Osteoblast (primary cell): Measurements from ENCODE around the gene NOTO. TPM values are rescaled to one million over a fixed set of nuclear protein-coding genes. Genes with fewer than 3 reads are reported as not detected.

Experiments
- DNase-seq: peaks from one replicate; pipeline ENCODE4 v3.0.0; 2011; ENCODE audit warnings: low spot score, mixed read lengths; ENCODE audit not compliant: insufficient read length; ENCODE audit errors: missing footprints
- H2AFZ ChIP-seq: 2 replicates; pipeline ENCODE4 v1.6.0; 2011; ENCODE audit warnings: mild to moderate bottlenecking, low read length
- H3K27ac ChIP-seq: 2 replicates; pipeline ENCODE4 v1.5.1; 2011; ENCODE audit warnings: mild to moderate bottlenecking, low read depth, low read length, moderate library complexity
- H3K27me3 ChIP-seq: 2 replicates; pipeline ENCODE4 v1.6.0; 2012; ENCODE audit warnings: mild to moderate bottlenecking, control low read depth, inconsistent platforms, low read length, moderate library complexity; ENCODE audit not compliant: insufficient read depth
- H3K36me3 ChIP-seq: 2 replicates; pipeline ENCODE4 v1.5.1; 2011; ENCODE audit warnings: mild to moderate bottlenecking, low read length, control low read depth, moderate library complexity; ENCODE audit not compliant: insufficient read depth
- H3K4me1 ChIP-seq: 2 replicates; pipeline ENCODE4 v1.5.1; 2011; ENCODE audit warnings: mild to moderate bottlenecking, low read length, control low read depth, moderate library complexity; ENCODE audit not compliant: insufficient read depth
- H3K4me2 ChIP-seq: 2 replicates; pipeline ENCODE4 v1.6.0; 2011; ENCODE audit warnings: mild to moderate bottlenecking, low read length; ENCODE audit not compliant: insufficient read depth
- H3K4me3 ChIP-seq: fragments of 200-600 bp; sonication (generic); 3 replicates; pipeline ENCODE4 v1.5.1; 2012; ENCODE audit warnings: mild to moderate bottlenecking, low read length, inconsistent platforms; ENCODE audit not compliant: insufficient read depth
- H3K79me2 ChIP-seq: 2 replicates; pipeline ENCODE4 v1.6.0; 2012; ENCODE audit warnings: mild to moderate bottlenecking, low read length, control low read depth, inconsistent platforms; ENCODE audit not compliant: insufficient read depth
- H3K9me3 ChIP-seq: 2 replicates; pipeline ENCODE4 v1.5.1; 2011; ENCODE audit warnings: low read depth, low read length, control low read depth
- H4K20me1 ChIP-seq: 2 replicates; pipeline ENCODE4 v1.6.0; 2012; ENCODE audit warnings: mild to moderate bottlenecking, low read length, control low read depth; ENCODE audit not compliant: insufficient read depth
- total RNA-seq: library from RNA; depleted of rRNA; stranded (reverse); fragments of >200 nt; gene quantifications from 2 replicates; pipeline ENCODE4 v1.2.3, GENCODE V29; 2012
- TF ChIP-seq, protein P1 (sequence below): IDR thresholded peaks from 2 replicates; pipeline ENCODE4 v1.5.1; 2011; ENCODE audit warnings: mild to moderate bottlenecking, low read depth, low read length, moderate library complexity; ENCODE audit errors: extremely low read depth

Gene NOTO
- total RNA-seq, 1 donor = not detected

DNA sequence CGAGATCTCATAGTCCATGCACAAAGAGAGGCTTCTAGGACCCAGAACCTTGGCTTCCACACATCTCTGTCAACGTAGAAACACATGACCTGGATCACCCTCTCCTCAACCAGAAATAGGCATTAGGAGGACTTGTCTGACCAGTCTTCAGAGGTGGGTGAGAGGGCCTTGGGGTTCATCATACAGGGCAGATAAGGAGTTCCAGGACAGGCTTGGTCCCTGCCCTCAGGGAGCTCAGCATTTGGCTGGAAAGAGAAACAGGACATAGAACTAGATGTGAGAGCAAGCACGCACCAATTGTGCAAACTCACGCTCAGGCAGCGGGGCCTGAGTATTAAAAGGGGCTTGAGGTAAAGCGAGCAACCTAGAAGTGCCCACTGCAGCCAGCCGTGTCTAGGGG, 28.6 kb upstream of the NOTO start:
- H3K9me3 ChIP-seq = no peaks in the 10 kb centered on the region
- no peak for DNase-seq
- H3K4me2 ChIP-seq = no peak overlapping the region
- no peak overlapping the region for H3K4me3 ChIP-seq
- H3K36me3 ChIP-seq = no peaks in the 10 kb centered on the region
- no peaks in the 10 kb centered on the region for H4K20me1 ChIP-seq
- H3K4me1 ChIP-seq = peaks cover 19% of the 10 kb centered on the region
- no peak overlapping the region for H3K27ac ChIP-seq
- TF ChIP-seq, protein P1, sequence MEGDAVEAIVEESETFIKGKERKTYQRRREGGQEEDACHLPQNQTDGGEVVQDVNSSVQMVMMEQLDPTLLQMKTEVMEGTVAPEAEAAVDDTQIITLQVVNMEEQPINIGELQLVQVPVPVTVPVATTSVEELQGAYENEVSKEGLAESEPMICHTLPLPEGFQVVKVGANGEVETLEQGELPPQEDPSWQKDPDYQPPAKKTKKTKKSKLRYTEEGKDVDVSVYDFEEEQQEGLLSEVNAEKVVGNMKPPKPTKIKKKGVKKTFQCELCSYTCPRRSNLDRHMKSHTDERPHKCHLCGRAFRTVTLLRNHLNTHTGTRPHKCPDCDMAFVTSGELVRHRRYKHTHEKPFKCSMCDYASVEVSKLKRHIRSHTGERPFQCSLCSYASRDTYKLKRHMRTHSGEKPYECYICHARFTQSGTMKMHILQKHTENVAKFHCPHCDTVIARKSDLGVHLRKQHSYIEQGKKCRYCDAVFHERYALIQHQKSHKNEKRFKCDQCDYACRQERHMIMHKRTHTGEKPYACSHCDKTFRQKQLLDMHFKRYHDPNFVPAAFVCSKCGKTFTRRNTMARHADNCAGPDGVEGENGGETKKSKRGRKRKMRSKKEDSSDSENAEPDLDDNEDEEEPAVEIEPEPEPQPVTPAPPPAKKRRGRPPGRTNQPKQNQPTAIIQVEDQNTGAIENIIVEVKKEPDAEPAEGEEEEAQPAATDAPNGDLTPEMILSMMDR = no peak
- no peaks in the 10 kb centered on the region for H3K79me2 ChIP-seq
- no peak overlapping the region for H2AFZ ChIP-seq
- peaks cover 20% of the 10 kb centered on the region for H3K27me3 ChIP-seq

DNA sequence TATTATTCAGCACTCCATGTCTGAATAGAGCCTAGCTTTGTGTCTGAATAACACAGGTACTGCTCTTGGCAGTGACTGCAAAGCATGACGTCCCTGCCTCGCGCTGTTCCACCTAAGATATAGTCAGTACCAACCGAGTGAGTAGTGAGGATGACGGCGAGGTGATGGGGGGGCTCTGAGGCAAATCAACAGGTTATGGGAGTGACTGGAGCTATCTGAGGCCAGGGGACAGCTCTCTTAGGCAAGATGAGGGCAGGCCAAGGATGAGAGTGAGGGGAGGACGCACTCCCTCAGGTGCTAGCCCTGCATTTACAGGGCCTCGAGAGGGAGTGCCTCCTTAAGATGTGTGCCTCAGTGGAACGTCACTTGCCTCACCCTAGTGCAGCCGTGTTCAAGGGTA, 28.1 kb upstream of the NOTO start:
- no peaks in the 10 kb centered on the region for H4K20me1 ChIP-seq
- H3K4me3 ChIP-seq = no peak overlapping the region
- no peaks in the 10 kb centered on the region for H3K36me3 ChIP-seq
- no peak for DNase-seq
- no peaks in the 10 kb centered on the region for H3K9me3 ChIP-seq
- H2AFZ ChIP-seq = no peak overlapping the region
- no peak overlapping the region for H3K4me2 ChIP-seq
- TF ChIP-seq, protein P1 = no peak
- H3K27me3 ChIP-seq = peaks cover 21% of the 10 kb centered on the region
- H3K4me1 ChIP-seq = peaks cover 19% of the 10 kb centered on the region
- no peaks in the 10 kb centered on the region for H3K79me2 ChIP-seq
- H3K27ac ChIP-seq = no peak overlapping the region

DNA sequence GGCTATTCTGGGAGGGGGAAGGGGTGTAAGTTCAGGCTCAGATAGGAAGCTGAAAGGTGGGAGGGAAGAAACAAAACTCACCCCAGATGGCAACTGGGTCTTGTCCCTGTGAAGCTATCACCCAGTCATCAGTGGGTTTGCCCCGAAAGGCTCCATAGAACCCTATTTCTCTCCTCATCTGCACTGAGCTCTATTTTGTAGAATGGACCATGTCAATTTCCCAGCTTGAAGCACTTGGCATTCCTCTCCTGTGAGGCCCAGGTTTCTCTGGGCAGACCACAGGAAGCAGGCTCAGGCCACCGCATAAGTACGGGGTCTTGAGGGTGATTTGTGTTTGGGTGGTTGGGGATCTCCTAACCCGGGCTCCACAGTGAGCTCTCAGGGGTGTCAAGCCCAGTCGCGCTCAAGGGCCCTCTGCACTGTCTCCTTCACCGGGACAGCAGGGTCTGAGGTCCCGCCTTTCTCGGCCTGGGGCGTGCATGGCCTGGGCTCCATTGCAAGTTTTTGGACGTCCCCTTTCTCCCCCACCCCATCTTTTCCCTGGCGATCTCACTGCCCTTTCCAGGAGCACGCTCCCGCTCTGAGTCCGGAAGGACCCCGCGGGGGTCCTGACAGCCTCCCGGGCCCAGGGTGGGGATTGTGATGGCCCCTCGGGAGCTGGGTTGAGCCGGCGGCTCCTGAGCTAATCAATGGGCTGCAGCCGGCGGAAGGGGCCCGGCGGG, 27.3 kb upstream of the NOTO start:
- no peaks in the 10 kb centered on the region for H3K79me2 ChIP-seq
- no peaks in the 10 kb centered on the region for H3K36me3 ChIP-seq
- H2AFZ ChIP-seq = peak overlapping the region; percentile 41
- no peak overlapping the region for H3K27ac ChIP-seq
- no peak for DNase-seq
- peaks cover 19% of the 10 kb centered on the region for H3K4me1 ChIP-seq
- peak overlapping the region; percentile 91 for H3K4me2 ChIP-seq
- H3K4me3 ChIP-seq = peak overlapping the region; percentile 80
- no peaks in the 10 kb centered on the region for H3K9me3 ChIP-seq
- H4K20me1 ChIP-seq = no peaks in the 10 kb centered on the region
- H3K27me3 ChIP-seq = peaks cover 28% of the 10 kb centered on the region
- TF ChIP-seq, protein P1 = no peak

DNA sequence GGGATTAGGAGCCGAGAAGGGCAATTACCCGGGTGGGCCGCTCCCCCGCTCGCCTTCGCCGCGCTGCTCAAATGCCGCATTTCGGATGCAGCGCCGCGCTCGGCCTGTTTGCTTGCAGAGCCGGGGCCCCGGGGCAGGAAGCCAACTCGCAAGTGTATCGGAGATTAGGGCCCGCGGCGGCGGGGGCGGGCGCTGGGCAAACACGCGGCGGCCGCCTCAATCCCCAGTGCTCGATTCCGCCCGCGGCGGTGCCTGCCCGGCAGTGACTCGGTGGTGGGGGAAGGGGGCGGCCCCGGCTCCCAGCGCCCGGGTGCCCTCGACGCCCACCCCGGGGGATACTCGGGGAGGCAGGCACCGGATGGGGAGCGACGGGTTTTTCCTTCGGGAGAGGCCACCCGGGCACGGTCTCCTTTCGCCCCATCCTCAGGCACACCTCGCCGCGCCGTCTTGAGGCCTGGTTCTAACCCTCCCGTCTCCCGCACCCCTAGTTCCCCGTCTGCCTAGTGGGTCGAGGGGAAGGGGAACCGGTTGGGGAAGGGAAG, 26.6 kb upstream of the NOTO start:
- Histone ChIP-seq H3K4me2 (peak overlapping the region; percentile 91), H3K27ac (no peak overlapping the region), H3K4me3 (peak overlapping the region; percentile 80), H3K4me1 (peaks cover 19% of the 10 kb centered on the region), H4K20me1 (no peaks in the 10 kb centered on the region), H3K36me3 (no peaks in the 10 kb centered on the region), H3K79me2 (no peaks in the 10 kb centered on the region), H3K9me3 (no peaks in the 10 kb centered on the region), H3K27me3 (peaks cover 29% of the 10 kb centered on the region), H2AFZ (peak overlapping the region; percentile 86)
- TF ChIP-seq, protein P1 = no peak
- DNase-seq = peak; percentile 96
